GM18867 (cell line): ENCODE data around the gene ILK.

Experiments
- ATAC-seq: cut with Tn5 transposase; IDR thresholded peaks from one replicate; pipeline ENCODE4 v1.9.1; 2021; ENCODE audit warnings: mild to moderate bottlenecking, moderate library complexity; ENCODE audit not compliant: unreplicated experiment

Gene ILK

GRCh38 chr11:6603287-6604080, at the start of gene ILK, which contains the start of gene RRP8:
Gene ILK, plus strand, starts transcription at chr11:6603774. Its CDS starts 498 bp downstream, at chr11:6604272.
Gene RRP8, minus strand, starts transcription at chr11:6603616. Its CDS starts 114 bp downstream, at chr11:6603502.
- peak; percentile 81 for ATAC-seq

- ATAC-seq, result no peak
Measured at GRCh38 chr11:6554828-6555706, 48.5 kb upstream of the ILK start.

GRCh38 chr11:6556139-6556949, 47.2 kb upstream of the ILK start:
- ATAC-seq, result no peak

- no peak for ATAC-seq
Measured at GRCh38 chr11:6557063-6557462, 46.5 kb upstream of the ILK start.

GRCh38 chr11:6557761-6558674, 45.6 kb upstream of the ILK start:
- ATAC-seq, result no peak

- no peak for ATAC-seq
Measured at GRCh38 chr11:6559369-6559768, 44.2 kb upstream of the ILK start.

- no peak for ATAC-seq
Measured at GRCh38 chr11:6561288-6561687, 42.3 kb upstream of the ILK start.

GRCh38 chr11:6563121-6563619, 40.4 kb upstream of the ILK start:
- ATAC-seq, result no peak

- ATAC-seq, result no peak
Measured at GRCh38 chr11:6563667-6564066, 39.9 kb upstream of the ILK start.

- no peak for ATAC-seq
Measured at GRCh38 chr11:6565325-6565724, 38.2 kb upstream of the ILK start.

- no peak for ATAC-seq
Measured at GRCh38 chr11:6565988-6566703, 37.4 kb upstream of the ILK start.

GRCh38 chr11:6566704-6567370, 36.7 kb upstream of the ILK start:
- ATAC-seq, result no peak

- ATAC-seq, result no peak
Measured at GRCh38 chr11:6567371-6567745, 36.2 kb upstream of the ILK start.

- ATAC-seq, result no peak
Measured at GRCh38 chr11:6568191-6568918, 35.2 kb upstream of the ILK start.

- no peak for ATAC-seq
Measured at GRCh38 chr11:6569706-6570105, 33.9 kb upstream of the ILK start.

- ATAC-seq, result no peak
Measured at GRCh38 chr11:6570691-6571427, 32.7 kb upstream of the ILK start.

GRCh38 chr11:6571434-6572008, 32.1 kb upstream of the ILK start:
- no peak for ATAC-seq
